K562 (cell line): ENCODE measurements around the gene RPL7A. TPM values are rescaled to one million over a fixed set of nuclear protein-coding genes. Genes with fewer than 3 reads are reported as not detected.

ENCODE experiments used
- CBX5 ChIP-seq: IDR thresholded peaks from 2 replicates; pipeline ENCODE4 v1.6.1; 2014; ENCODE audit warnings: low read depth, borderline replicate concordance
- ETV1 ChIP-seq: fragments of 450-650 bp; conservative IDR thresholded peaks from 2 replicates; pipeline ENCODE4 v1.6.1; 2016; ENCODE audit warnings: missing genetic modification characterization, control low read depth, low read depth, missing compliant biosample characterization
- GATAD2B ChIP-seq: fragments of 450-650 bp; IDR thresholded peaks from 2 replicates; pipeline ENCODE4 v1.6.1; 2017; ENCODE audit warnings: mild to moderate bottlenecking, borderline replicate concordance
- MBD2 ChIP-seq: sonication (generic); IDR thresholded peaks from 2 replicates; pipeline ENCODE4 v1.6.1; 2016; ENCODE audit warnings: low read depth, borderline replicate concordance
- PTBP1 ChIP-seq: fragments of 200-400 bp; formaldehyde crosslinking; IDR thresholded peaks from 2 replicates; pipeline ENCODE4 v1.6.1; 2017; ENCODE audit warnings: low read depth, low read length
- RB1 ChIP-seq: fragments of 450-650 bp; IDR thresholded peaks from 2 replicates; pipeline ENCODE4 v1.6.1; 2017; ENCODE audit warnings: low read depth, mild to moderate bottlenecking
- RCOR1 ChIP-seq, 2 experiments: IDR thresholded peaks; 2 replicates each; pipeline ENCODE4 v1.6.1; 2012; ENCODE audit warnings: low read depth in 2 of 2, low read length in 2 of 2, borderline replicate concordance in 1 of 2, improper control_type of control experiment in 1 of 2
- SMARCB1 ChIP-seq: IDR thresholded peaks from 2 replicates; pipeline ENCODE4 v1.6.1; 2011; ENCODE audit warnings: improper control_type of control experiment, low read depth; ENCODE audit not compliant: insufficient read length
- UBTF ChIP-seq, 2 experiments: IDR thresholded peaks; 2 replicates each; pipeline ENCODE4 v1.6.1; 2012; ENCODE audit warnings: improper control_type of control experiment in 2 of 2, low read depth in 2 of 2, low read length in 2 of 2, borderline replicate concordance in 1 of 2
- USF2 ChIP-seq: sonication (generic); formaldehyde crosslinking; IDR thresholded peaks from 2 replicates; pipeline ENCODE4 v1.5.0; 2020; ENCODE audit warnings: missing genetic modification reagents
- ZNF133 ChIP-seq: fragments of 250-450 bp; sonication (Bioruptor Pico); IDR thresholded peaks from 2 replicates; pipeline ENCODE4 v1.4.0; 2020; ENCODE audit warnings: mild to moderate bottlenecking
- ZNF143 ChIP-seq: sonication (generic); formaldehyde crosslinking; IDR thresholded peaks from 2 replicates; pipeline ENCODE4 v1.9.0; 2022; ENCODE audit warnings: mild to moderate bottlenecking, missing genetic modification reagents
- ZNF311 ChIP-seq: fragments of 250-450 bp; sonication (Bioruptor Pico); IDR thresholded peaks from 2 replicates; pipeline ENCODE4 v1.4.0; 2020; ENCODE audit warnings: mild to moderate bottlenecking, moderate library complexity
- ZNF395 ChIP-seq: fragments of 200-800 bp; sonication (Bioruptor generic); IDR thresholded peaks from 2 replicates; pipeline ENCODE4 v1.6.1; 2017; ENCODE audit warnings: missing genetic modification characterization, missing compliant biosample characterization
- ZNF408 ChIP-seq: fragments of 250-450 bp; sonication (Bioruptor Pico); IDR thresholded peaks from 2 replicates; pipeline ENCODE4 v1.4.0; 2020; ENCODE audit warnings: low read depth, mild to moderate bottlenecking, moderate library complexity
- ZNF707 ChIP-seq: fragments of 250-450 bp; sonication (Bioruptor Pico); conservative IDR thresholded peaks from 2 replicates; pipeline ENCODE4 v1.8.0; 2022; ENCODE audit warnings: inconsistent platforms, mild to moderate bottlenecking, moderate library complexity
- ZNF740 ChIP-seq, 3 experiments: fragments of 200-800 bp in 1 of 3; sonication (Bioruptor generic) in 1 of 3; sonication (generic) in 1 of 3; formaldehyde crosslinking in 1 of 3; IDR thresholded peaks; 2 replicates each; pipeline versions ENCODE4 v1.6.1 to v1.8.0; 2016 to 2022; ENCODE audit warnings: mild to moderate bottlenecking in 2 of 3, missing compliant biosample characterization in 2 of 3, missing genetic modification characterization in 2 of 3, missing genetic modification reagents in 1 of 3
- polyA plus RNA-seq, 8 experiments: library from polyadenylated mRNA; depleted of rRNA in 4 of 8; stranded (reverse) in 5 of 8; unstranded in 3 of 8; fragments of >200 nt; fragmentation: Nextera tagmentation in 2 of 8; fragmentation: Illumina TruSeq in 1 of 8; extraction: Ambion mirVana in 2 of 8; extraction: Trizol in 1 of 8; gene quantifications; 2 replicates each; pipeline versions ENCODE4 v1.2.1 to v1.2.3, GENCODE V29; 2011 to 2014; ENCODE audit warnings: inconsistent platforms in 1 of 8, missing spikeins in 1 of 8
- total RNA-seq, 7 experiments: library from RNA; depleted of rRNA in 6 of 7; stranded (reverse); fragments of >200 nt in 6 of 7; fragmentation: Illumina TruSeq in 2 of 7; extraction: Trizol in 2 of 7; gene quantifications; 2 replicates each; pipeline versions ENCODE4 v1.2.1 to v1.2.3, GENCODE V29; 2011 to 2021; ENCODE audit warnings: low replicate concordance in 1 of 7

Gene RPL7A
- total and polyA plus RNA-seq, 9 of the 15 experiments (the other 6 are each of a cell fraction or from before 2014, with no cell fraction given): 1,935 to 3,760 (median 2,652) TPM

- TF ChIP-seq PTBP1: no peak
- TF ChIP-seq UBTF (IDR thresholded peaks at IDR 0.05; ENCODE audit: borderline replicate concordance in 1 of 2, low read depth in 2 of 2, low read length in 2 of 2): 0 out of 4 replicates have a peak, but pooled peaks of 1 of the 2 experiments have one; percentile 72
- TF ChIP-seq MBD2: no peak
- TF ChIP-seq ZNF707 (CRISPR knock-in tag): no peak
- TF ChIP-seq RCOR1 (IDR thresholded peaks at IDR 0.05; ENCODE audit: borderline replicate concordance in 1 of 2, low read depth in 2 of 2, low read length in 2 of 2): peak in 1 of 2 experiments; percentile 45; a peak in 1 of 4 replicates
- 0 out of 2 replicates have a peak, but pooled peaks have one; percentile 2 for TF ChIP-seq ZNF143
- peak; percentile 76 for TF ChIP-seq GATAD2B
- no peak for TF ChIP-seq ZNF408
- TF ChIP-seq ZNF740 (CRISPR knock-in tag; IDR thresholded peaks at IDR 0.05): peak; percentile 68
- TF ChIP-seq ZNF740 (tag; IDR thresholded peaks at IDR 0.05): no peak
- peak; percentile 75 for TF ChIP-seq ZNF395 (CRISPR knock-in tag)
- TF ChIP-seq USF2 (CRISPR knock-in tag): no peak
- no peak for TF ChIP-seq ETV1 (tag)
- TF ChIP-seq ZNF133 (CRISPR knock-in tag): no peak
- no peak for TF ChIP-seq ZNF311 (CRISPR knock-in tag)
- TF ChIP-seq SMARCB1: no peak
- TF ChIP-seq RB1: peak; percentile 64
- TF ChIP-seq CBX5: no peak
Measured at GRCh38 chr9:133375724-133376654, 28.0 kb downstream of the RPL7A start, which contains the start of the genes STKLD1 and SURF4 (continued).
